GM23338 (cell line): ENCODE data around the gene ITPR2.

Source experiments
- CREB1 ChIP-seq: fragments of 250-450 bp; sonication (Bioruptor Pico); IDR thresholded peaks from 2 replicates; pipeline ENCODE4 v1.5.0; 2020; ENCODE audit warnings: low read depth, mild to moderate bottlenecking, moderate library complexity
- CTCF ChIP-seq, 2 experiments: fragments of 200-600 bp in 1 of 2; sonication (generic) in 1 of 2; conservative IDR thresholded peaks; 2 replicates each; pipeline versions ENCODE4 v1.5.1 to v1.6.1; 2016 to 2017; ENCODE audit warnings: antibody characterized with exemption in 2 of 2, low read depth in 2 of 2, mild to moderate bottlenecking in 2 of 2, moderate library complexity in 1 of 2
- EZH2 ChIP-seq: fragments of 200-600 bp; sonication (generic); IDR thresholded peaks from one replicate; pipeline ENCODE4 v1.8.0; 2017; ENCODE audit warnings: antibody characterized with exemption, mild to moderate bottlenecking, low read depth; ENCODE audit not compliant: unreplicated experiment
- EZH2phosphoT487 ChIP-seq: fragments of 200-600 bp; sonication (generic); IDR thresholded peaks from one replicate; pipeline ENCODE4 v1.8.1; 2018; ENCODE audit warnings: antibody characterized with exemption; ENCODE audit not compliant: unreplicated experiment
- POLR2AphosphoS5 ChIP-seq: IDR thresholded peaks from 2 replicates; pipeline ENCODE4 v1.6.1; 2016; ENCODE audit warnings: antibody characterized with exemption, low read depth

- no peak for TF ChIP-seq CTCF (conservative IDR thresholded peaks at IDR 0.05; ENCODE audit: low read depth in 2 of 2)
- TF ChIP-seq EZH2: no peak
- no peak for TF ChIP-seq EZH2phosphoT487
- no peak for TF ChIP-seq POLR2AphosphoS5
- no peak for TF ChIP-seq CREB1 (CRISPR knock-in tag)
These were observed 256.7 kb downstream of the ITPR2 start for GRCh38 chr12:26576266-26576665.
